ENCODE results near the gene ABI3BP.

The ABI3BP gene

GRCh38 chr3:100893590-100893989, 99.6 kb downstream of the ABI3BP start:
- H3K4me3 ChIP-seq (ENCODE audit: low read depth, low read length): no peak overlapping the region
- TF ChIP-seq POLR2A (IDR thresholded peaks at IDR 0.05; ENCODE audit: extremely low read depth, insufficient read length) (no peak), MYC (IDR thresholded peaks at IDR 0.05; ENCODE audit: low read depth, low read length) (no peak), CTCF (IDR thresholded peaks at IDR 0.05; ENCODE audit: low read depth, low read length) (peak; percentile 9)
- TF ChIP-seq, protein P1, sequence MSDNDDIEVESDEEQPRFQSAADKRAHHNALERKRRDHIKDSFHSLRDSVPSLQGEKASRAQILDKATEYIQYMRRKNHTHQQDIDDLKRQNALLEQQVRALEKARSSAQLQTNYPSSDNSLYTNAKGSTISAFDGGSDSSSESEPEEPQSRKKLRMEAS (IDR thresholded peaks at IDR 0.05; ENCODE audit: low read depth, low read length): no peak
- DNase-seq (ENCODE audit: low read depth): no peak

DNA sequence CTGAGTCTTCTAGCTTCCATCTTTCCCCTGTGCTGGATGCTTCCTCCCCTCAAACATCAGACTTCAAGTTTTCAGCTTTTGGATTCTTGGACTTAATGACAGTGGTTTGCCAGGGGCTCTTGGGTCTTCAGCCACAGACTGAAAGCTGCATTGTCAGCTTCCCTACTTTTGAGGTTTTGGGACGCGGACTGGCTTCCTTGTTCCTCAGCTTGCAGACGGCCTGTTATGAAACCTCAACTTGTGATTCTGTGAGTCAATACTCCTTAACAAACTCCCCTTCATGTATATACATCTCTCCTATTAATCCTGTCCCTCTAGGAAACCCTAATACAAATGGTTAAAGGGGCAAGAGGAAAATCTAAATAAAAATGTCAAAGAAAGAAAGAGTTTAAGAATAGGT, 100.1 kb downstream of the ABI3BP start:
- TF ChIP-seq CTCF (IDR thresholded peaks at IDR 0.05; ENCODE audit: low read depth, low read length) (no peak), POLR2A (IDR thresholded peaks at IDR 0.05; ENCODE audit: extremely low read depth, insufficient read length) (no peak), MYC (IDR thresholded peaks at IDR 0.05; ENCODE audit: low read depth, low read length) (no peak)
- TF ChIP-seq, protein P1 (IDR thresholded peaks at IDR 0.05; ENCODE audit: low read depth, low read length): no peak
- peak; percentile 4 for DNase-seq (ENCODE audit: low read depth)
- H3K4me3 ChIP-seq (ENCODE audit: low read depth, low read length): no peak overlapping the region

- no peak for DNase-seq (ENCODE audit: low read depth)
- no peak overlapping the region for H3K4me3 ChIP-seq (ENCODE audit: low read depth, low read length)
- TF ChIP-seq POLR2A (IDR thresholded peaks at IDR 0.05; ENCODE audit: extremely low read depth, insufficient read length): no peak
- no peak for TF ChIP-seq CTCF (IDR thresholded peaks at IDR 0.05; ENCODE audit: low read depth, low read length)
- TF ChIP-seq, protein P1 (IDR thresholded peaks at IDR 0.05; ENCODE audit: low read depth, low read length): no peak
- TF ChIP-seq MYC (IDR thresholded peaks at IDR 0.05; ENCODE audit: low read depth, low read length): no peak
Observed at GRCh38 chr3:100891827-100892226, 101.4 kb downstream of the ABI3BP start.

DNA sequence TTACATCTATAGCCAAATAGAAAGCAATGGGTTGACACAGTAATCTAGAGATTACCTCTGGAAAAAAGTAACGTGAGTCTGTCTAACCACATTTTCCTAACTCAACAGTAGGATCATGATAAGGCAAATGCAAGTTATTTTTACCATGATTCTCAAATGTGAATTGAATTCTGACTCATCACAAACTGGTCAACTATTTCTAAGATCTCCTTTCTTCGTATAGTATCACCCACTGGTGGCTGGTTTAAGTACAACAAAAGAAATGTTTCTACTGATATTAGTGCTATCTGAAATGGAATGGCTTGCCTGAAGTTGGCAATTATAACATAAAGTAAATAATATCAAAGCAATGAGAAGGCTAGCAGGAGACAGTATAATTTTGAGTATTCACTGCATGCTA, 102.2 kb downstream of the ABI3BP start:
- no peak for DNase-seq (ENCODE audit: low read depth)
- TF ChIP-seq MYC (IDR thresholded peaks at IDR 0.05; ENCODE audit: low read depth, low read length) (no peak), POLR2A (IDR thresholded peaks at IDR 0.05; ENCODE audit: extremely low read depth, insufficient read length) (no peak), CTCF (IDR thresholded peaks at IDR 0.05; ENCODE audit: low read depth, low read length) (no peak)
- TF ChIP-seq, protein P1 (IDR thresholded peaks at IDR 0.05; ENCODE audit: low read depth, low read length): no peak
- H3K4me3 ChIP-seq (ENCODE audit: low read depth, low read length): no peak overlapping the region

DNA sequence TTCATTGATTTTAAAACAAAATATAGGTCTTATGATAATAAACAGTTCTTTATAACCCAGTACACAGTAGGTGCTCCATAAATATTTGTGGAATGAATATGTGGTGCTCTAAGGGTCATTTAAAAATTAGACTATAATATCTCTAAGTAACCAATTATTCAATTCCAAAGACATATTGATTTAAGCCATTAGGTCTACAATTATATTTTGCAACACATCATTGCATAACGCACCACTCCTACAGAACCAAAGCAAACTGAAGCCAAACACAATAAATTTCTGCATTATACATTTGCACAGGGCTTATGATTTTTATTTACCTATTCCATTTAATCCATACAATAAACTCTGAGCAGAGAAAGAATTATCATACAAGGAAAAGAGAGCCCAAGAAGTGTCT, 104.3 kb downstream of the ABI3BP start:
- no peak overlapping the region for H3K4me3 ChIP-seq (ENCODE audit: low read depth, low read length)
- DNase-seq (ENCODE audit: low read depth): no peak
- TF ChIP-seq, protein P1 (IDR thresholded peaks at IDR 0.05; ENCODE audit: low read depth, low read length): no peak
- TF ChIP-seq MYC (IDR thresholded peaks at IDR 0.05; ENCODE audit: low read depth, low read length) (no peak), POLR2A (IDR thresholded peaks at IDR 0.05; ENCODE audit: extremely low read depth, insufficient read length) (no peak), CTCF (IDR thresholded peaks at IDR 0.05; ENCODE audit: low read depth, low read length) (no peak)

- H3K4me3 ChIP-seq (ENCODE audit: low read depth, low read length): no peak overlapping the region
- no peak for DNase-seq (ENCODE audit: low read depth)
- TF ChIP-seq CTCF (IDR thresholded peaks at IDR 0.05; ENCODE audit: low read depth, low read length) (no peak), POLR2A (IDR thresholded peaks at IDR 0.05; ENCODE audit: extremely low read depth, insufficient read length) (no peak), MYC (IDR thresholded peaks at IDR 0.05; ENCODE audit: low read depth, low read length) (no peak)
- TF ChIP-seq, protein P1 (IDR thresholded peaks at IDR 0.05; ENCODE audit: low read depth, low read length): no peak
Observed at GRCh38 chr3:100882571-100882984, 110.6 kb downstream of the ABI3BP start.

Data from NB4 (cell line).